Right atrium auricular region (tissue), 2 donors: Measurements from ENCODE around the gene MARVELD3. TPM values are rescaled to one million over a fixed set of nuclear protein-coding genes. Genes with fewer than 3 reads are reported as not detected.

Source experiments
- DNase-seq: peaks from one replicate; pipeline ENCODE4 v3.0.0-alpha.2; 2019; ENCODE audit warnings: low spot score
- H3K27ac ChIP-seq, 2 donors: fragments of 200-600 bp; sonication (generic); 1 replicate in 1 of 2; 2 replicates in 1 of 2; pipeline ENCODE4 v1.5.1; 2016 to 2019
- H3K27me3 ChIP-seq, 2 donors: fragments of 200-600 bp; sonication (generic); one replicate each; pipeline versions ENCODE4 v1.5.1 to v1.6.0; 2017 to 2019
- H3K36me3 ChIP-seq: fragments of 200-600 bp; sonication (generic); one replicate; pipeline ENCODE4 v1.5.1; 2016
- H3K4me1 ChIP-seq, 2 donors: fragments of 200-600 bp; sonication (generic); one replicate each; pipeline versions ENCODE4 v1.5.1 to v1.6.0; 2017 to 2019
- H3K4me3 ChIP-seq, 2 donors: fragments of 200-600 bp; sonication (generic); 1 replicate in 1 of 2; 2 replicates in 1 of 2; pipeline ENCODE4 v1.5.1; 2017 to 2019; ENCODE audit warnings: mild to moderate bottlenecking in 1 of 2, moderate library complexity in 1 of 2
- H3K9me3 ChIP-seq, 2 donors: fragments of 200-600 bp; sonication (generic); one replicate each; pipeline ENCODE4 v1.5.1; 2019
- CTCF ChIP-seq, 2 donors: fragments of 200-600 bp; sonication (generic); IDR thresholded peaks; one replicate each; pipeline ENCODE4 v1.5.1; 2019; ENCODE audit warnings: antibody characterized with exemption in 2 of 2
- total RNA-seq, 2 donors: library from RNA; depleted of rRNA; stranded (reverse); fragments of >200 nt; gene quantifications; one replicate each; pipeline ENCODE4 v1.1.0, GENCODE V29; 2016

MARVELD3 gene
- total RNA-seq, 2 donors from 2014 or later = not detected

GRCh38 chr16:71645450-71645849 lies 19.5 kb downstream of the MARVELD3 start:
- Histone ChIP-seq H3K4me1 (no peaks in the 10 kb centered on the region), H3K36me3 (peaks cover 20% of the 10 kb centered on the region), H3K9me3 (no peaks in the 10 kb centered on the region), H3K27me3 (no peaks in the 10 kb centered on the region), H3K4me3 (no peak overlapping the region), H3K27ac (no peak overlapping the region)
- DNase-seq = no peak
- TF ChIP-seq CTCF (IDR thresholded peaks at IDR 0.05) = no peak

- Histone ChIP-seq H3K27me3 (no peaks in the 10 kb centered on the region), H3K36me3 (peaks cover 22% of the 10 kb centered on the region), H3K4me1 (no peaks in the 10 kb centered on the region), H3K9me3 (no peaks in the 10 kb centered on the region), H3K4me3 (no peak overlapping the region), H3K27ac (no peak overlapping the region)
- no peak for DNase-seq
- TF ChIP-seq CTCF (IDR thresholded peaks at IDR 0.05) = no peak
These were observed 21.4 kb downstream of the MARVELD3 start for GRCh38 chr16:71647391-71647790.

- Histone ChIP-seq H3K9me3 (no peaks in the 10 kb centered on the region), H3K4me1 (no peaks in the 10 kb centered on the region), H3K27ac (no peak overlapping the region), H3K27me3 (no peaks in the 10 kb centered on the region), H3K4me3 (no peak overlapping the region), H3K36me3 (peaks cover 27% of the 10 kb centered on the region)
- no peak for TF ChIP-seq CTCF (IDR thresholded peaks at IDR 0.05)
- no peak for DNase-seq
These were observed 22.2 kb downstream of the MARVELD3 start for GRCh38 chr16:71648162-71648561.

GRCh38 chr16:71648921-71649320 lies 22.9 kb downstream of the MARVELD3 start:
- no peaks in the 10 kb centered on the region for H3K4me1 ChIP-seq
- no peaks in the 10 kb centered on the region for H3K27me3 ChIP-seq
- H3K36me3 ChIP-seq = peaks cover 32% of the 10 kb centered on the region
- H3K27ac ChIP-seq = no peak overlapping the region
- DNase-seq = no peak
- H3K4me3 ChIP-seq = no peak overlapping the region
- H3K9me3 ChIP-seq = no peaks in the 10 kb centered on the region
- no peak for TF ChIP-seq CTCF (IDR thresholded peaks at IDR 0.05)

- no peak for TF ChIP-seq CTCF (IDR thresholded peaks at IDR 0.05)
- no peaks in the 10 kb centered on the region for H3K27me3 ChIP-seq
These were observed 23.7 kb downstream of the MARVELD3 start for GRCh38 chr16:71649704-71650103.

GRCh38 chr16:71658771-71659170 lies 32.8 kb downstream of the MARVELD3 start:
- no peak overlapping the region for H3K27ac ChIP-seq
- TF ChIP-seq CTCF (IDR thresholded peaks at IDR 0.05) = no peak
- H3K9me3 ChIP-seq = no peaks in the 10 kb centered on the region
- no peaks in the 10 kb centered on the region for H3K27me3 ChIP-seq
- DNase-seq = no peak
- no peak overlapping the region for H3K4me3 ChIP-seq
- H3K36me3 ChIP-seq = peaks cover 69% of the 10 kb centered on the region
- no peaks in the 10 kb centered on the region for H3K4me1 ChIP-seq

More at GRCh38 chr16:71649704-71650103, 23.7 kb downstream of the MARVELD3 start:
- DNase-seq = no peak
- Histone ChIP-seq H3K36me3 (peaks cover 39% of the 10 kb centered on the region), H3K27ac (no peak overlapping the region), H3K9me3 (no peaks in the 10 kb centered on the region), H3K4me1 (no peaks in the 10 kb centered on the region), H3K4me3 (no peak overlapping the region)
